ENCODE data around the gene GRID2. TPM values are rescaled to one million over a fixed set of nuclear protein-coding genes. Genes with fewer than 3 reads are reported as not detected.

GRID2 gene
- total and polyA plus RNA-seq, 10 of the 15 experiments (the other 5 are each of a cell fraction or from before 2014, with no cell fraction given), result not detected

- Histone ChIP-seq H4K20me1 (ENCODE audit: control insufficient read depth, insufficient read depth) (no peaks in the 10 kb centered on the region), H3K4me1 (ENCODE audit: control insufficient read depth, insufficient read depth, low read length) (no peaks in the 10 kb centered on the region), H2AFZ (ENCODE audit: control insufficient read depth, low read depth, low read length) (no peak overlapping the region), H3K27ac (ENCODE audit: control insufficient read depth, insufficient read depth) (no peak overlapping the region), H3K36me3 (ENCODE audit: control insufficient read depth in 2 of 2, insufficient read depth in 2 of 2, low read length in 1 of 2) (no peaks in the 10 kb centered on the region), H3K9me3 (replicated peaks; ENCODE audit: control insufficient read depth, insufficient read depth, low read length) (no peaks in the 10 kb centered on the region), H3K4me2 (ENCODE audit: control insufficient read depth, insufficient read depth) (no peak overlapping the region), H3K27me3 (replicated peaks in 1 of 2; ENCODE audit: control insufficient read depth in 2 of 2, insufficient read depth in 2 of 2, low read length in 1 of 2) (no peaks in the 10 kb centered on the region), H3K9ac (ENCODE audit: control insufficient read depth, insufficient read depth, low read length) (no peak overlapping the region), H3K4me3 (no peak overlapping the region), H3K79me2 (ENCODE audit: control insufficient read depth, insufficient read depth, low read length) (no peaks in the 10 kb centered on the region)
- in situ Hi-C loops (cut with MboI), result no loop called here
- 3% methylated on average over 2 of the region's 2 CpGs for WGBS (ENCODE audit: insufficient coverage, insufficient replicate concordance, low lambda C conversion rate, missing lambda C conversion rate)
- no TSS peak for BruUV-seq (replicated peaks)
- ATAC-seq (no peak), FAIRE-seq (no peak), DNase-seq (ENCODE audit: low read depth, low spot score) (no peak)
- RAD21 ChIA-PET (ENCODE audit: unreplicated experiment), result no interaction called here
- POLR2A ChIA-PET, result no interaction called here
- CTCF ChIA-PET, result no interaction called here
- SMC1A ChIA-PET (ENCODE audit: uncharacterized antibody, unreplicated experiment), result no interaction called here
- TF ChIP-seq RB1 (IDR thresholded peaks at IDR 0.05; ENCODE audit: borderline replicate concordance), result no peak
- intact Hi-C loops (cut with micrococcal nuclease; ENCODE audit: unreplicated experiment), result no loop called here
Observed at GRCh38 chr4:92333016-92333415, 29.2 kb downstream of the GRID2 start.

GRCh38 chr4:92334716-92335350 lies 31.1 kb downstream of the GRID2 start:
- H2AFZ ChIP-seq (ENCODE audit: control insufficient read depth, low read depth, low read length), result no peak overlapping the region
- H4K20me1 ChIP-seq (ENCODE audit: control insufficient read depth, insufficient read depth), result no peaks in the 10 kb centered on the region
- RAD21 ChIA-PET (ENCODE audit: unreplicated experiment), result no interaction called here
- no peak overlapping the region for H3K9ac ChIP-seq (ENCODE audit: control insufficient read depth, insufficient read depth, low read length)
- in situ Hi-C loops (cut with MboI) (no loop called here), intact Hi-C loops (cut with micrococcal nuclease; ENCODE audit: unreplicated experiment) (no loop called here)
- ATAC-seq, result no peak
- POLR2A ChIA-PET, result no interaction called here
- no peak for FAIRE-seq
- no peaks in the 10 kb centered on the region for H3K4me1 ChIP-seq (ENCODE audit: control insufficient read depth, insufficient read depth, low read length)
- WGBS (ENCODE audit: insufficient coverage, insufficient replicate concordance, low lambda C conversion rate, missing lambda C conversion rate), result 0% methylated on average over 1 of the region's 1 CpG
- no peaks in the 10 kb centered on the region for H3K27me3 ChIP-seq (replicated peaks in 1 of 2; ENCODE audit: control insufficient read depth in 2 of 2, insufficient read depth in 2 of 2, low read length in 1 of 2)
- H3K36me3 ChIP-seq (ENCODE audit: control insufficient read depth in 2 of 2, insufficient read depth in 2 of 2, low read length in 1 of 2), result no peaks in the 10 kb centered on the region
- H3K27ac ChIP-seq (ENCODE audit: control insufficient read depth, insufficient read depth), result no peak overlapping the region
- no peak for DNase-seq (ENCODE audit: low read depth, low spot score)
- SMC1A ChIA-PET (ENCODE audit: uncharacterized antibody, unreplicated experiment), result no interaction called here
- no TSS peak for BruUV-seq (replicated peaks)
- H3K79me2 ChIP-seq (ENCODE audit: control insufficient read depth, insufficient read depth, low read length), result no peaks in the 10 kb centered on the region
- H3K4me3 ChIP-seq, result no peak overlapping the region
- H3K4me2 ChIP-seq (ENCODE audit: control insufficient read depth, insufficient read depth), result no peak overlapping the region
- H3K9me3 ChIP-seq (replicated peaks; ENCODE audit: control insufficient read depth, insufficient read depth, low read length), result no peaks in the 10 kb centered on the region
- CTCF ChIA-PET, result no interaction called here
- TF ChIP-seq EP300 (IDR thresholded peaks at IDR 0.05; ENCODE audit: borderline replicate concordance in 1 of 2, control insufficient read depth in 1 of 2, low read depth in 2 of 2, low read length in 2 of 2) (no peak), PAX5 (IDR thresholded peaks at IDR 0.05; ENCODE audit: borderline replicate concordance, low read depth, low read length) (no peak), ZNF687 (IDR thresholded peaks at IDR 0.05) (no peak), BCL3 (IDR thresholded peaks at IDR 0.05; ENCODE audit: borderline replicate concordance, insufficient read depth, low read depth, low read length, poor library complexity, severe bottlenecking) (no peak), FOS (IDR thresholded peaks at IDR 0.05; ENCODE audit: borderline replicate concordance, extremely low read depth, insufficient read length) (no peak), ELK1 (IDR thresholded peaks at IDR 0.05; ENCODE audit: low read depth, low read length) (no peak), RELA (IDR thresholded peaks at IDR 0.05; ENCODE audit: borderline replicate concordance, partially characterized antibody) (no peak)

Data from GM12878 (cell line).